Tibial nerve (tissue), 4 donors: ENCODE measurements around the gene NBEA. TPM values are rescaled to one million over a fixed set of nuclear protein-coding genes. Genes with fewer than 3 reads are reported as not detected.

Experiments
- DNase-seq, 2 donors: peaks; one replicate each; pipeline ENCODE4 v3.0.0-alpha.2; 2019; ENCODE audit warnings: low spot score in 2 of 2
- H3K27ac ChIP-seq, 4 donors: fragments of 200-600 bp; sonication (generic) in 3 of 4; one replicate each; pipeline ENCODE4 v1.5.1; 2017 to 2019; ENCODE audit warnings: mild to moderate bottlenecking in 1 of 4
- H3K27me3 ChIP-seq, 2 donors: fragments of 200-600 bp; sonication (generic) in 1 of 2; one replicate each; pipeline versions ENCODE4 v1.5.1 to v1.6.0; 2017 to 2019
- H3K36me3 ChIP-seq, 3 donors: fragments of 200-600 bp; sonication (generic); one replicate each; pipeline ENCODE4 v1.5.1; 2018 to 2019
- H3K4me1 ChIP-seq, 4 donors: fragments of 200-600 bp; sonication (generic) in 3 of 4; one replicate each; pipeline ENCODE4 v1.5.1; 2017 to 2019
- H3K4me3 ChIP-seq, 4 donors: fragments of 200-600 bp; sonication (generic) in 3 of 4; one replicate each; pipeline ENCODE4 v1.5.1; 2017 to 2019; ENCODE audit warnings: mild to moderate bottlenecking in 1 of 4, moderate library complexity in 1 of 4
- H3K9me3 ChIP-seq, 4 donors: fragments of 200-600 bp; sonication (generic) in 3 of 4; one replicate each; pipeline ENCODE4 v1.5.1; 2017 to 2019
- CTCF ChIP-seq, 5 experiments: fragments of 200-600 bp in 3 of 5; fragments of 450-650 bp in 2 of 5; sonication (generic) in 3 of 5; IDR thresholded peaks; one replicate each; pipeline ENCODE4 v1.5.1; 2016 to 2019; ENCODE audit warnings: antibody characterized with exemption in 5 of 5, mild to moderate bottlenecking in 3 of 5, moderate library complexity in 2 of 5
- EP300 ChIP-seq, 2 donors: sonication (generic); formaldehyde crosslinking; IDR thresholded peaks; one replicate each; pipeline ENCODE4 v1.6.1; 2017; ENCODE audit warnings: antibody characterized with exemption in 2 of 2, mild to moderate bottlenecking in 1 of 2
- POLR2A ChIP-seq, 2 donors: fragments of 450-650 bp; IDR thresholded peaks; one replicate each; pipeline ENCODE4 v1.6.1; 2017; ENCODE audit warnings: antibody characterized with exemption in 2 of 2, mild to moderate bottlenecking in 2 of 2, moderate library complexity in 2 of 2
- WGBS, 2 donors: methylation state at CpG; one replicate each; pipeline ENCODE4 v1.1.5; 2018; 5-methylcytosine and 5-hydroxymethylcytosine counted together
- total RNA-seq, 4 donors: library from RNA; depleted of rRNA; stranded (reverse); fragments of >200 nt; gene quantifications; one replicate each; pipeline ENCODE4 v1.1.0, GENCODE V29; 2016

NBEA gene
- total RNA-seq, 4 donors from 2014 or later, result 9.0 to 11.9 (median 10.5) TPM

- Histone ChIP-seq H3K9me3 (no peaks in the 10 kb centered on the region), H3K4me3 (no peak overlapping the region), H3K36me3 (no peaks in the 10 kb centered on the region), H3K4me1 (peaks cover 0 to 25% (median 6%) of the 10 kb centered on the region in 4 donors), H3K27me3 (no peaks in the 10 kb centered on the region), H3K27ac (no peak overlapping the region)
- TF ChIP-seq CTCF (IDR thresholded peaks at IDR 0.05), result no peak
- DNase-seq, result no peak
- 92 to 95% methylated on average over 1 of the region's 1 CpG for WGBS, 2 donors
Measured at GRCh38 chr13:34939771-34940170, 2.3 kb upstream of the NBEA start.

GRCh38 chr13:34941436-34941834 lies 635 bp upstream of the NBEA start:
- 13 to 15% methylated on average over 13 of the region's 13 CpGs for WGBS, 2 donors
- no peaks in the 10 kb centered on the region for H3K27me3 ChIP-seq
- peak overlapping the region; percentile 69 to 85 (median 83) for H3K4me3 ChIP-seq
- peak overlapping the region in 1 of 4 donors; percentile 89 for H3K27ac ChIP-seq
- DNase-seq, result no peak
- H3K9me3 ChIP-seq, result no peaks in the 10 kb centered on the region
- peaks cover 0 to 26% (median 6%) of the 10 kb centered on the region in 4 donors for H3K4me1 ChIP-seq
- TF ChIP-seq POLR2A (IDR thresholded peaks at IDR 0.05) (no peak), EP300 (IDR thresholded peaks at IDR 0.05) (no peak), CTCF (IDR thresholded peaks at IDR 0.05) (no peak)
- no peaks in the 10 kb centered on the region for H3K36me3 ChIP-seq

- H3K27ac ChIP-seq, result peak overlapping the region; percentile 23 to 89 (median 60)
- no peak for DNase-seq
- no peak for TF ChIP-seq EP300 (IDR thresholded peaks at IDR 0.05)
- TF ChIP-seq POLR2A (IDR thresholded peaks at IDR 0.05), result no peak
- TF ChIP-seq CTCF (IDR thresholded peaks at IDR 0.05), result no peak
- no peaks in the 10 kb centered on the region for H3K36me3 ChIP-seq
- peak overlapping the region; percentile 69 to 85 (median 83) for H3K4me3 ChIP-seq
- H3K27me3 ChIP-seq, result no peaks in the 10 kb centered on the region
- H3K9me3 ChIP-seq, result no peaks in the 10 kb centered on the region
- 2 to 3% methylated on average over 30 to 34 of the region's 62 CpGs for WGBS, 2 donors
- H3K4me1 ChIP-seq, result peaks cover 0 to 26% (median 6%) of the 10 kb centered on the region in 4 donors
Measured at GRCh38 chr13:34942732-34943435, 814 bp downstream of the NBEA start.

GRCh38 chr13:34943436-34944273 lies 1.6 kb downstream of the NBEA start:
- H3K4me3 ChIP-seq, result peak overlapping the region; percentile 69 to 85 (median 83)
- no peaks in the 10 kb centered on the region for H3K27me3 ChIP-seq
- H3K36me3 ChIP-seq, result no peaks in the 10 kb centered on the region
- H3K9me3 ChIP-seq, result no peaks in the 10 kb centered on the region
- peak overlapping the region in 2 of 4 donors; percentile 76 to 89 for H3K27ac ChIP-seq
- TF ChIP-seq POLR2A (IDR thresholded peaks at IDR 0.05), result no peak
- no peak for TF ChIP-seq CTCF (IDR thresholded peaks at IDR 0.05)
- no peak for TF ChIP-seq EP300 (IDR thresholded peaks at IDR 0.05)
- no peak for DNase-seq
- 21 to 22% methylated on average over 10 of the region's 10 CpGs for WGBS, 2 donors
- peaks cover 0 to 26% (median 6%) of the 10 kb centered on the region in 4 donors for H3K4me1 ChIP-seq

GRCh38 chr13:34944274-34944634 lies 2.2 kb downstream of the NBEA start:
- Histone ChIP-seq H3K27me3 (no peaks in the 10 kb centered on the region), H3K9me3 (no peaks in the 10 kb centered on the region), H3K4me3 (peak overlapping the region in 1 of 4 donors; percentile 84), H3K4me1 (peaks cover 0 to 26% (median 6%) of the 10 kb centered on the region in 4 donors), H3K36me3 (no peaks in the 10 kb centered on the region), H3K27ac (no peak overlapping the region)
- no peak for TF ChIP-seq POLR2A (IDR thresholded peaks at IDR 0.05)
- TF ChIP-seq EP300 (IDR thresholded peaks at IDR 0.05), result no peak
- TF ChIP-seq CTCF (IDR thresholded peaks at IDR 0.05), result no peak
- 79 to 87% methylated on average over 2 of the region's 2 CpGs for WGBS, 2 donors
- no peak for DNase-seq
